Progenitor cell of endocrine pancreas (in vitro differentiated cells): ENCODE measurements around the gene IL1B. TPM values are rescaled to one million over a fixed set of nuclear protein-coding genes. Genes with fewer than 3 reads are reported as not detected.

ENCODE experiments used
- DNase-seq: peaks from one replicate; pipeline ENCODE4 v3.0.0; 2021; ENCODE audit warnings: low spot score; ENCODE audit not compliant: unreplicated experiment
- H3K27ac Mint-ChIP-seq: 2 replicates; pipeline ENCODE4 v1.8.0; 2021; ENCODE audit warnings: mild to moderate bottlenecking, moderate library complexity, mixed read lengths
- H3K27me3 Mint-ChIP-seq: 2 replicates; pipeline ENCODE4 v1.8.0; 2021; ENCODE audit warnings: mixed read lengths
- H3K36me3 Mint-ChIP-seq: 2 replicates; pipeline ENCODE4 v1.8.0; 2022; ENCODE audit warnings: mixed read lengths; ENCODE audit not compliant: insufficient read depth
- H3K4me1 Mint-ChIP-seq: 2 replicates; pipeline ENCODE4 v1.8.0; 2021; ENCODE audit warnings: low read depth, mixed read lengths
- H3K4me3 Mint-ChIP-seq: 2 replicates; pipeline ENCODE4 v1.8.0; 2021; ENCODE audit warnings: low read depth, mild to moderate bottlenecking, moderate library complexity, mixed read lengths
- H3K9me3 Mint-ChIP-seq: 2 replicates; pipeline ENCODE4 v1.8.0; 2021; ENCODE audit warnings: low read depth, mixed read lengths
- CTCF ChIP-seq: fragments of 200-600 bp; sonication (generic); IDR thresholded peaks from one replicate; pipeline ENCODE4 v1.5.0; 2021; ENCODE audit warnings: antibody characterized with exemption, mild to moderate bottlenecking; ENCODE audit not compliant: unreplicated experiment
- total RNA-seq: library from RNA; stranded (reverse); gene quantifications from 2 replicates; pipeline ENCODE4 v1.2.1, GENCODE V29; 2021

IL1B gene
- total RNA-seq, 1 donor from 2014 or later = not detected

- no peak for DNase-seq
- no peaks in the 10 kb centered on the region for H3K36me3 Mint-ChIP-seq
- H3K27me3 Mint-ChIP-seq = peaks cover 2% of the 10 kb centered on the region
- H3K9me3 Mint-ChIP-seq = peaks cover 10% of the 10 kb centered on the region
- H3K4me1 Mint-ChIP-seq = no peaks in the 10 kb centered on the region
- H3K4me3 Mint-ChIP-seq = no peak overlapping the region
- no peak for TF ChIP-seq CTCF
- H3K27ac Mint-ChIP-seq = no peak overlapping the region
Measured at GRCh38 chr2:112876971-112877361, 40.4 kb upstream of the IL1B start.

GRCh38 chr2:112876257-112876970 lies 39.8 kb upstream of the IL1B start:
- Mint-ChIP-seq H3K4me1 (peaks cover 2% of the 10 kb centered on the region), H3K9me3 (peaks cover 12% of the 10 kb centered on the region), H3K27ac (no peak overlapping the region), H3K36me3 (no peaks in the 10 kb centered on the region), H3K27me3 (peaks cover 2% of the 10 kb centered on the region), H3K4me3 (no peak overlapping the region)
- TF ChIP-seq CTCF = no peak
- DNase-seq = no peak

DNA sequence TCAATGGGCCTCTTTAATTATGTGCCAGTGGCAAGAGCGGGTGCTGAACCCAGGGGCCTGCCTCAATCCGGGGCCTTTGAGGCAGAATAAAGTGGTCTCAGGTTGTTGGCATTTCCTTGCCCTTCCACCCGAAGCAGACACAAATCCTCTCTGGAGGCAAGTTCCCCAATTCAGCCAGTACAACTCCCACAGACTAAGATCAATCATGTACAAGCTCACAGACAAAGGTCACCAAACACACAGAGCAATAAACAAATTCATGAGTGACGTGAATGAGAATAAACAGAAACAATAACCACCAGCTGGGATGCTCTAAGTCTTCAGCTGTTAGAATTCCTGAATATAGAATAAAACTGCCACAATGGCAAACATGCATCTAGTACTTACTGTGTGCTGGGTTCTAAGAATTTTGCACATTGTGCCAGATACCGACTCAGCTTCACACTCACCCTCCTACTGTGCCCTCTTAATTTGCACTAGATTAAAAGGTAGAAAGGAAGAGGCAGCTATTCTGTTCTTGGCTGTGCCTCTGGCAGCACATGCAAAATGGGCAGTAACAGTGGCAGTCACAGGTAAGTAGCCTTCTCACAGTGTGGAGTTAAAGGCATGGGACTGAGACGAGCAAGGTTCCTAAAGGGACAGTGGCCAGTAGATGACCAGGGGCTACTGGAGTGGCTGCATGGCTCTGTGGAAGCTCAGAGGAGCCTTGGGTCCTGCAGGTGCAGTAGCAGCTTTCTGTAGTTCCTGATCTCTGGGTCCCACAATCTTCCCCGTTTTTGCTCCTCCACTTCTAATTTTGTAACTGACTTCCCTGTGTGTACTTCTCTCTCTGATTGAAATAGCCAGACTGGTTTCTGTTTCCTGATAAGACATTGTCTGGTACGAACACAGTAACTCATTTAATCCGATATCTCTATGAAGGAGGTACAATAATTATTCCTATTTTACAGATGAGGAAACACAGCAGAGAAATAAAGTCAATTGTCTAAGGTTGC lies 34.6 kb upstream of the IL1B start:
- no peak for TF ChIP-seq CTCF
- Mint-ChIP-seq H3K36me3 (peaks cover 2% of the 10 kb centered on the region), H3K4me3 (no peak overlapping the region), H3K27ac (no peak overlapping the region), H3K9me3 (peaks cover 16% of the 10 kb centered on the region), H3K4me1 (peaks cover 11% of the 10 kb centered on the region), H3K27me3 (peaks cover 10% of the 10 kb centered on the region)
- DNase-seq = no peak

DNA sequence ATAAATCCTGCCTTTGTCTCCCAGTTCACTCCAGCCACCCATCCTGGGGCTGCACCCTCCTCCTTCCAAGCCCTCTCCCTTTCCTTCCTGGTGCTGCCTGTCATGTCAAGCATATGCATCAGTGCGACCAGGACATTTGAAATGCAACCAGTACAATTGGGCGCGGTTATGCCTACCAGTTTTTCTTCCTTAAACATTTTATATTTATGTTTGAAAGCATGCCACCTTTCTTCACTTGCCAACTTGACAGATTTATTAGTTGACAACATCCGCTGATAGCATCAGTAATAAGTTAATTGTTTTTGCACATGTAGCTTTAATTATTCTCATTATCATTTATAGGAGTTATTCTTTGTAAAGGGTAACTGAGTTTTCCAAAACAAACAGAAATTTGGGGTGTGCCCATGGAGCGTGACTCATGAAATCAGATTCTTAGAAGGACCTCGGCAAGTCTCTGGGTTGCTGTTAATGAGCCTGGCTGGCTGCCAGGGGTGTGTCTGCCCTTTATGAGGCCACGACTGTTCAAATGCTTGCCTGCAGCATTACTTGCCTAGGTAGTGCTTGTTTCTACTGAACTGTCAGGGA lies 32.8 kb upstream of the IL1B start:
- no peak overlapping the region for H3K27ac Mint-ChIP-seq
- TF ChIP-seq CTCF = no peak
- H3K27me3 Mint-ChIP-seq = peaks cover 10% of the 10 kb centered on the region
- no peak for DNase-seq
- H3K4me1 Mint-ChIP-seq = peaks cover 11% of the 10 kb centered on the region
- H3K36me3 Mint-ChIP-seq = peaks cover 2% of the 10 kb centered on the region
- H3K4me3 Mint-ChIP-seq = no peak overlapping the region
- H3K9me3 Mint-ChIP-seq = peaks cover 26% of the 10 kb centered on the region
